Endothelial cell (in vitro differentiated cells): ENCODE data around the gene SOBP. TPM values are rescaled to one million over a fixed set of nuclear protein-coding genes. Genes with fewer than 3 reads are reported as not detected.

ENCODE experiments used
- DNase-seq: peaks from one replicate; pipeline ENCODE4 v3.0.0; 2021; ENCODE audit warnings: low spot score
- H3K27ac Mint-ChIP-seq: one replicate; pipeline ENCODE4 v1.8.0; 2021; ENCODE audit warnings: mixed read lengths, inconsistent platforms; ENCODE audit not compliant: unreplicated experiment
- H3K27me3 Mint-ChIP-seq: one replicate; pipeline ENCODE4 v1.8.0; 2021; ENCODE audit warnings: mild to moderate bottlenecking, moderate library complexity, mixed read lengths, inconsistent platforms; ENCODE audit not compliant: unreplicated experiment
- H3K36me3 Mint-ChIP-seq: one replicate; pipeline ENCODE4 v1.8.0; 2021; ENCODE audit warnings: mild to moderate bottlenecking, low read depth, mixed read lengths, inconsistent platforms; ENCODE audit not compliant: unreplicated experiment
- H3K4me1 Mint-ChIP-seq: one replicate; pipeline ENCODE4 v1.8.0; 2021; ENCODE audit warnings: mild to moderate bottlenecking, mixed read lengths, inconsistent platforms; ENCODE audit not compliant: unreplicated experiment
- H3K4me3 Mint-ChIP-seq: one replicate; pipeline ENCODE4 v1.8.0; 2021; ENCODE audit warnings: mild to moderate bottlenecking, mixed read lengths, inconsistent platforms; ENCODE audit not compliant: unreplicated experiment
- H3K9me3 Mint-ChIP-seq: one replicate; pipeline ENCODE4 v1.8.0; 2021; ENCODE audit warnings: mixed read lengths, inconsistent platforms; ENCODE audit not compliant: unreplicated experiment
- CTCF ChIP-seq: fragments of 200-600 bp; sonication (generic); IDR thresholded peaks from one replicate; pipeline ENCODE4 v1.5.0; 2021; ENCODE audit warnings: antibody characterized with exemption; ENCODE audit not compliant: unreplicated experiment
- total RNA-seq: library from RNA; stranded (reverse); fragmentation: NEBNext Ultra II Directional; extraction: Animal tissue kit (Norgen Biotek cat#: 25700); gene quantifications from one replicate; pipeline ENCODE4 v1.2.1, GENCODE V29; 2021; ENCODE audit not compliant: unreplicated experiment

The SOBP gene
- total RNA-seq, 1 donor from 2014 or later, result 1.5 TPM

DNA sequence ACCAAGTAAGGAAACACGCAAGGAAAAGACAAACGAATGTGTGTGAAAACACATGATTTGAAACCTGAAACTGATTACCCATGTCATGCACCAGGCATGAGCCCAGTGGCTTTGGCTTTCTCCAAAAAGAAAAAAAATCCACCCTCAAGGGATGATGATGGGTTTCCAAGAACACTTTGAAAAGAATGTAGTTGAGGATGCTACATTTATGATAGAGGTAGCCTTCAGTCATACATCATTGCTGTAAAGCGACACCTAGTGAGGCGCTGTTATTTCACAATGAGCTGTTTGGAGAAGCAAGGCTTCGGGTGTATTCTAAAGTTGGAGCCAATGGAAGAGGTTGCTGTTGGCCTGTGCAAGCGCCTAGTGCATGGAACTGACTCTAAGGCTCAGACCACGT lies 209.3 kb downstream of the SOBP start:
- Mint-ChIP-seq H3K27ac (no peak overlapping the region), H3K36me3 (peaks cover 4% of the 10 kb centered on the region), H3K9me3 (no peaks in the 10 kb centered on the region), H3K4me3 (no peak overlapping the region), H3K27me3 (peaks cover 2% of the 10 kb centered on the region), H3K4me1 (peaks cover 24% of the 10 kb centered on the region)
- DNase-seq, result no peak
- no peak for TF ChIP-seq CTCF

DNA sequence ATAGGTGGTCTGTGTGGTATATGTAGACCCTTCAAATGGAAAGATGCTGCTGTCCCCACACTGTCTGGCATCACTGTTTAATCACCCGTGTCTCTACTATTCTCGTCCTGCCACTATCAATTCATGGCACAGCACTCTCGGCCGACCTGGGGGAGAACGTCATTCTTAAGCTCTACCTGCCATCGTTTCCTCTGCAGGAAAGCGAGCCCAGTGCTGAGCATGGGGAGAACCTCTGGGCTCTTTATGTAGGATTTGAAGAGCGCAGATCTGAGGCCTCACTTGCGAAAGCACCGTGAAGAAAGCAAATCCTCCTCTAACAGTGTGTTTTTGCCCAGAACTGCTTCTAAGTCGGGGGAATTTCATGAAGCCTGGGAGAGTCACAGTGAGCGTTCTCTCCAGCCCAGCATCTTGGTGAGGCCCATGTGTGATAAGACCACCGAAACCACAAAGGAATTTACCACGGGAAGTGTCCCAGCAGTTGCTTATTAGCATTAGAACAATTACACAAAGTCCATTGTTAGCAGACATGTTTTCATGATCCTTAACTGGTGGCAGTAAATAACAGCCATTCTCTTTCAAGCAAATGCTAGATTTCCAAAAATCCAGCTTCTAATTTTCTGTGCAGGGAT lies 209.9 kb downstream of the SOBP start:
- Mint-ChIP-seq H3K27me3 (peaks cover 2% of the 10 kb centered on the region), H3K4me3 (no peak overlapping the region), H3K36me3 (peaks cover 4% of the 10 kb centered on the region), H3K4me1 (peaks cover 24% of the 10 kb centered on the region), H3K9me3 (no peaks in the 10 kb centered on the region), H3K27ac (no peak overlapping the region)
- TF ChIP-seq CTCF, result no peak
- DNase-seq, result no peak

DNA sequence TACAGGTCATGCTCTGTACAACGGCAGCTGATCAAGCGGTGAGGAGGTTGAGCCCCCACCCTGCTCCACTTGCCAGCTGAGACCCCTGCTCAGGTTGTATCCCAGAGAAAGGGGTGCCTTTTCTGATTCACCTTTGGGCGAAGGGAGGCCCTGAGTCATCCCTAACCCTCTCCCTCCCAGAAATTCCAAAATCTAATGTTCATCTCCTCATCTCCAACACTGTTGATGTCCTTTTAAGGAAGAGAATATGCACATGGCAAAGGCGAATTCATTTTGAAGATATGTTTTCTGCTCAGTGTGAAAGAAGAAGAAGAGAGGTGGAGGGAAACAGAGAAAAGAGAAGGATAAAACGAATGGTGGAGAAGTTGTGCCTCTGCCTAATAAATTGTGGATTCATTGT lies 213.7 kb downstream of the SOBP start:
- no peak for DNase-seq
- H3K36me3 Mint-ChIP-seq, result no peaks in the 10 kb centered on the region
- no peak overlapping the region for H3K27ac Mint-ChIP-seq
- no peak for TF ChIP-seq CTCF
- H3K4me3 Mint-ChIP-seq, result no peak overlapping the region
- H3K9me3 Mint-ChIP-seq, result no peaks in the 10 kb centered on the region
- H3K4me1 Mint-ChIP-seq, result peaks cover 14% of the 10 kb centered on the region
- H3K27me3 Mint-ChIP-seq, result peaks cover 8% of the 10 kb centered on the region

- H3K27me3 Mint-ChIP-seq, result peaks cover 13% of the 10 kb centered on the region
- H3K9me3 Mint-ChIP-seq, result no peaks in the 10 kb centered on the region
- no peak overlapping the region for H3K4me3 Mint-ChIP-seq
- H3K4me1 Mint-ChIP-seq, result peaks cover 12% of the 10 kb centered on the region
- peak; percentile 97 for TF ChIP-seq CTCF
- no peaks in the 10 kb centered on the region for H3K36me3 Mint-ChIP-seq
- H3K27ac Mint-ChIP-seq, result no peak overlapping the region
- DNase-seq, result peak; percentile 46
Observed at GRCh38 chr6:107704347-107705013, 214.6 kb downstream of the SOBP start.

DNA sequence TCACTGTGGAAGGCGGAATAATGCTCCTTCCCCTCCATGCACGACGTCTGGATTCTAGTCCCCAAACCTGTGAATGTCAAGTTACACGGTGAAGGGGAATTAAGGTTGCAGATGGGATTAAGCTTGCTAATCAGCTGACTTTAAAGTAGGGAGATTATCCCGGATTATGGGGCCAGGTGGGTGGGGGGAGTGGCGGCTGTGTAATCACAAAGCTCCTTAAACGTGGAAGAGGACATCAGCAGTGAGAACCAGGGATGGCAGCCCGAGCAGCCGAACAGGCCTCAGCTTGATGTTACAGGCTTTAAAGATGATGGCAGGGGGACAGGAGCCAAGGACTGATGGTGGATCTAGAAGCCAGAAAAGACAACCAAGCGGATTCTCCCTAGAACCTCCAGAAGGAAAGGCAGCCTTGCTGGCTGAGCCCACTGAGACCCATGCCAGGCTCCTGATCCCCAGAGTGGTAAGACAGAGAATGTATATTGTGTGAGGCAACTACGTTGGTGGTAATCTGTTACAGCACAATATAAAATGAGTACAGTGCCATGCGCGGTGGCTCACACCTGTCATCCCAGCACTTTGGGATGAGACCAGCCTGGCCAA lies 216.7 kb downstream of the SOBP start:
- DNase-seq, result no peak

More for the DNA sequence above, 216.7 kb downstream of the SOBP start:
- Mint-ChIP-seq H3K9me3 (no peaks in the 10 kb centered on the region), H3K4me1 (no peaks in the 10 kb centered on the region), H3K4me3 (no peak overlapping the region), H3K27me3 (peaks cover 12% of the 10 kb centered on the region), H3K27ac (no peak overlapping the region), H3K36me3 (no peaks in the 10 kb centered on the region)
- no peak for TF ChIP-seq CTCF
